NCI-H1417 treated with DMSO at 0.1 percent for 48 hours (cell line): ENCODE results near the gene CRABP1.

Experiments
- DNase-seq: peaks from one replicate; lab custom pipeline; 2025; lab: John Stamatoyannopoulos, UW

CRABP1 gene

GRCh38 chr15:78317145-78317836 lies 22.9 kb upstream of the CRABP1 start:
- no peak for DNase-seq

GRCh38 chr15:78319588-78319987 lies 20.6 kb upstream of the CRABP1 start:
- no peak for DNase-seq

DNA sequence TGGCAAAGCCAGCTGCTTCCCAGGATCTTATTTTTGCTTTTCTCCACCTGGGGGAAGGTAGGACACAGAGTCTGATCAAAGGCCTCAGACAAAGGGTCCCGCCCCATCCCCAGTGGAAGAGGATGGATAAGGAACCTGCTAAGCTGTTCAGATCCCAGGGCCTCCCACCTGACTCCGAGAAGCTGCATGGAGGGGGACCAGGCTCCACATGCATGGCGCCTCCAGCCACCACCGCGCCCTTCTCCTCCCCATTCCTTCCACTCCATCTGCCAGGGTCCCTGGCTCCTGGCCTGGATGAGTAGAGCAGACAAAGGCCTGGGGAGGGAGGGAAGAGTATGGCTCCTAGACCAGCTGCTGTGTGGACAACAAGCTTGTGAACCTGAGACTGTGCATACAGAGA lies 20.0 kb upstream of the CRABP1 start:
- no peak for DNase-seq

DNA sequence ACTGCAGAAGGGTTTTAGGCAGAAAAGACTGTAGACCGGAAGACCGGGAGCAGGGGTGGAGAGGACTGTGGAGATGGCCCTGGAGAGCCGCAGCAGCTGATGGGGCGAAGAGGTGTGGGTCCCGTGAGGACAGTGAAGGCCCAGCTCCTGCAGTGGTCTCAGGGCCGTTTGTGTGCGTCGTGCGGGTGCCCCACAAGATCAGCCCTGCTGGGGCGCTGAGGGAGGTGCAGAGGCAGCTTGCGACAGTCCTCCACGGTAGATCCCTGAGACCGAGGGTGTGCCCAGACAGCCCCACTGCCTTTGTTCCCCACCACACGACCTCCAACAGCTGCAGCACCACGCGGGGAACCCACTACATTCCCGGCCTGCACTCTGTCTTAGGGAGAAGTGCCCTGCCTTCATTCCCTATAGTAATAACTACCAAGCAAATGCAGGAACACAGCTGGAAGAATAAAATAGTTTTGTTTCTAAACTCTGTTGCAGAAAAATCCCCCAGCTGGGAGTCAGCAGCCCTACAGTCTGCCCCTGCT lies 19.0 kb upstream of the CRABP1 start:
- no peak for DNase-seq

DNA sequence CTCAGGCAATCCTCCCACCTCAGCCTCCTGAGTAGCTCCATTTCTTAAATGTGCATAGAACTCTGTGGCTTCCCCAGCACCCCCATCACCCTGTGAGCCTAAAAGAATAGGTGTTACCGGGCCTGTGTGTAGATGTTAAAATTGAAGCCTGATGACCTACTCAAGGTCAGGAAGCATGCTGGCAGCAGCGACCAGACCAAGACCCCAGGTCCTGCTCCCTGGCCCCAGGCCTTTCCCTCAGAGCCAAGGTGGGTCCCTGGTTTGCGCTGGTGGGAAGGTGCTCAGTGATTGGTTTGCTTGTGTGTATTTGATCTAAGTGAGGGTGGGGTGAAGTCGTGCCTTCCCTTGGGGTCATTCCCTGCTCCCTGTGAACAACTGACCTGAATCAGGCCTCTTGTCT lies 18.4 kb upstream of the CRABP1 start:
- DNase-seq, result no peak

DNA sequence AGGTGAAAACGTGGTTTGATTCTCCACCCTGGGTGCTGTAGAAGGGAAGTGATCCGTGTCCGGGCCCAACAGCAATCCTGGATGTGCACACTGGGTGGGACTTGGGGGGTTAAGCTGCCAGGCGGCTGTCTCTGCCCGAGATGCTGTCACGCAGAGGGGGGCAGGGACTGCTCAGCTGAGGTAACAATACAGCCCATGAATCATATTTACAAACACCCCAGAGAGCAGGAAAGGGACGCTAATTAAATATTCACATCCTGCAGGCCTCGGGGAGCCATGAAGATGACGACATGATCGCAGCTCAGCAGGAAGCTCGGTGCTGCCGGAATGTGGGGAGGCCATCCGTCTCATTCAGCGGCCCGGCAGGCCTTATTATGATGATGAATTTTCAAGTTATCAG lies 17.9 kb upstream of the CRABP1 start:
- DNase-seq, result peak; percentile 85

DNA sequence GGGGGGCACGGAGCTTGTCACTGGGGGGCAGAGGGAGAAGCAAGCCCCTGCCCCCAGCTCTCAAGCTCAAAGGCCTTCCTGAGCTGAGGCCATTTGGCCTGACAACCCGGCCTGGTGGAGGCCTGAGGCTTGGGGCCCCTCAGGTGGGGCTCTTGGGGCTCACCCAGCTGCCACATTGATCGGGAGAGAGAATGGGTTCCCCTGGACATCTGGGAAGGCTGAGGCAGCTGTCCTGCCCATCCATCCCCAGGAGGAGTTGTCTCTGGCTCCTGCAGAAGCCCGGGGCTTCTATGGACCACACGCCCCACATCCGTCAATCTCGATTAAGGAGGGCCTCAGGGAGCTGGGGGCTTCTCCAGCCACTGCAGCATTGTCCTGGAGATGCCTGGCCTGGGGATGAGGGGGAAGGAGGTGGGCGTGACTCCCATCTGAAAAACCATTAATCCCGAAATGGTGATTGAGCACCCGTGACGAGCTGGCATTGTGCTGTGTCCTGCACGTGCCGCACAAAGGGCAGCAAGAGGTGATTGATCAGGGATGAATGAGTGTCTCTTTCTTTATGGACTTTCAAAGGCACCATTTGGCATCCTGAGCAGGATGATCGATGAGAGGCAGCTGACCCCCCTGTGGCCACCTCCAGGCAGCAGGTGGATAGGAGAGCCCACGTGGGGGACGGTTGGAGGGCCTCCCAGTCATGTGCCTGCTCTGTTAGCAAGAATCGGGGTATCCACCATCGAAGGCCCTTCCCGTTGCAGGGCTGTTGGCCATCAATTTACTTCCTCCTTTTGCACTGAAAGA lies 17.2 kb upstream of the CRABP1 start:
- DNase-seq, result no peak

DNA sequence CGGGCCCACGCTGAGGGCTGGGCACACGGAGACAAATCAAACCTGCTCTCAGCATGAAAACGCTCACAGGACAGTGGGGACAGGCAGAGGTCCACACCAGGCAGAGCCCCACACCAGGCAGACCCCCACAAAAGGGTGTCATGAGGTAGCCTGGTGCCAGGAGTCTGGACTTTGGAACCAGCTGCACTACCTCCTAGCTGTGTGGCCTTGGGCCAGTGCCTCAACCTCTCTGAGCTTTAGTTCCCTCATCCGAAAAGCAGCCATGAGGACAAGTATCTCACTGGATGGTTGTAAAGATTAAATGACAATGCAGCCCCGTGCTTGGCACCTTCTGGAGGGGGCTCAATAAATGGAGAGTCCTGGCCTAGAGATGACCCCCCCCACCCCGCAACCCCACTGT lies 16.5 kb upstream of the CRABP1 start:
- DNase-seq, result no peak

- no peak for DNase-seq
Observed at GRCh38 chr15:78324144-78324543, 16.0 kb upstream of the CRABP1 start.

GRCh38 chr15:78325092-78325843 lies 14.9 kb upstream of the CRABP1 start:
- no peak for DNase-seq

DNA sequence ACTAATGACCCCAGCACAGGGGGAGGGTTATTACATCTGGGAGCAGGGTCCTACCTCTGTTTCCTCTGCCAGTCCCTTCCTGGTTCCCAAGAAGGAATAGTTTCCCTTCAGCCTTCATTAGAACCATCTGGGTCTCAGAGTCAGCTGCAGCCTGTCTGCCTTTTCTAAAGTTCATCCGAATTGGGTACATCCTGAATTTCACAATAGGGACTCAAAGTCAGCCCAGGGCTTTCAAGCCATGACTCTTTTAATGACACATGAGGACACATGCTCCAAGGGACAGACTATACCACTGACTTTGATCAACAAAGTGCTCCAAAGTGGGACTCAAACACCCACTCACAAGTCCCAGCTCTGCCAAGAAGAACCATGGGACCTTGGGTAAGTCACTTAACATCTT lies 12.7 kb upstream of the CRABP1 start:
- no peak for DNase-seq

DNA sequence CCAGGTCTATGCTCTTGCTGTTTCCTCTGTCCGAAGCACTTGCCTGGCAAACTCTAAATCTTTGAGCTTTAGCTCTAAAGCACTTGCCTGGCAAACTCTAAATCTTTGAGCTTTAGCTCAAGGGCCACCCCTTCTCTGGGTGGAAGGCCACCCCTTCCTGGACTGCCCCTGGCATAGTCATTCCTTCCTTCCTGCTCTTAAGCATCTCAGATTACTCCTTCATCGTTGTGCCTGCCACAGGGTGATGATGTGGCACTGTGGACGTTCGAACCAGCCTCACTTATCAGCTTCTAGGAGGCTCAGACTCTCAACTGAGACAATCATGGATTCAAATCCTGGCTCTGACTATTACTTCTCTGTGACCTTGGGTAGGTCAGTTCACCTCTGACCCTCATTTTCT lies 10.5 kb upstream of the CRABP1 start:
- no peak for DNase-seq

DNA sequence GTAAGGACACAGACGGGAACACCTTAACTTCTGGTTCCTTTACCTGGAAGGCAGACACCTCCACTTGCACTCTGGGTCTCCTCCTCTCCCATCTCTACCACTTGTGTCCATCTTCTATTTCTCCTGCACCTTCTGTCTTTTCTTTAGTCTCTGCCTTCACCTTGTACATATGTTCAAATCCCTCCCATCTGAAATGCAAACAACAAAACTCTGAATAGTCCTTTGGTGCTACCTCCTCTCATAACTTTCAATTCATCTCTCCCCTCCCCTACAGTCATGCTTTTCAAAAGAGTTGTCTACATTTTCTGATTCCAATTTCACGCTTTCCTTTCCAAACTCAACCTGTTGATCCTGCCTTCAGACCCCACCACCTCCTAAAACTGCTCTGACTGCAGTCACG lies 5.3 kb upstream of the CRABP1 start:
- no peak for DNase-seq

GRCh38 chr15:78335985-78336384 lies 4.2 kb upstream of the CRABP1 start:
- DNase-seq, result no peak

DNA sequence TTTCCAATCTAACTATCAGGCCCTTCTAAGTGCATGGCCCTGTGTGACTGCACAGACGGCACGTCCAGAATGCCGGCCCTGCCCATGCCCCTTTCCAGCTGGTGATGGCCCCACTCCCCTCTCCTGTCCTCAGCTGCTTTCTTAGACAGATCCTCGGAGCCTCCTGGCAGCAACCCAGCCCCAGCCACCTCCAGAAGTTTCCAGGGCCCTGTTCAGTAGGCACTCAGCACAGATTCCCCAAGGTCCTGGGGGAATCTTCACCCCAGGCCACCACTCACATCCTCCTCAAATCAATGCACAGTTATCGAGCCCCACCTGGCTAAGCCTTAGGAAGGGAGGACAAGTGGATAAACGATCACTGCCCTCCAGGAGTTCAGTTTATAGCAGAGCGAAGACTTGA lies 1.4 kb upstream of the CRABP1 start:
- no peak for DNase-seq

DNA sequence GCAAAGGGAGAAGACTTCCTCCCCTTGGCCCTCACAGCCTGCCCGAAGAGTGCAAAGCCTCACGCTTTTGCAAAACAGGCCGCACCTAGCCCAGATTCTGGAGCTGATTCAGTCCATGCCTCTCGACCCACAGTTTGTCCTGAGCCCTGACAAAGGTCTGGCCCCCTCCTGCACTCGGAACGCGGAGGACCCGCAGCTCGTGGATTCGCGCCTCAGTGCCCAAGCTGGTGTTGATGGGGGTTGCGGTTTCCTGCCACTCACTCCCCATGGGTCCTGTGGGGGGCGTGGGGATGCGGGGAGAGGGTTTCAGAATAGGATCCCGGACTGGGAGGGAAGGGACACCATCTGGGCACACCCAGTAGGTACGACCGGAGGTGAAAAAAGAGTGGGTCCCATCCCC lies 594 bp upstream of the CRABP1 start:
- no peak for DNase-seq

GRCh38 chr15:78341057-78341987 lies 1.2 kb downstream of the CRABP1 start:
- no peak for DNase-seq

DNA sequence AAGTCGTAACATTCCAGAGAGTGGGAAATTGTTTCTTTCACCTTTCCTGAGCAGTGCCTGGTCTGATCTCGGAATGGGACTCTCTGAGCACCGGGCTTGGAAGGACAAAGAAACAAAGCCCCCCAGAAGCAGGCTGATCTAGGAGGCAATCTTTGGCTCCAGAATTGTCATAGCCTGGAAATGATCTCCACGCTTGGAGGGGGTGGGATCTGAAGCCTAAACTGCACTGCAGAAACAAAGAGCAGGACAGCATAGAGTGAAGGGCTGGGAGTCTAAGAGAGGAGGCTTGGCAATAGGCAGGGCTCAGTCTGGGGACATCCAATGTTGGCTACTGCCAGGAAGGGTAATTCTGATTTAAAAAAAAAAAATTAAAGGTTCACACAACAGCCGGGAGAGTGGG lies 1.9 kb downstream of the CRABP1 start:
- no peak for DNase-seq

DNA sequence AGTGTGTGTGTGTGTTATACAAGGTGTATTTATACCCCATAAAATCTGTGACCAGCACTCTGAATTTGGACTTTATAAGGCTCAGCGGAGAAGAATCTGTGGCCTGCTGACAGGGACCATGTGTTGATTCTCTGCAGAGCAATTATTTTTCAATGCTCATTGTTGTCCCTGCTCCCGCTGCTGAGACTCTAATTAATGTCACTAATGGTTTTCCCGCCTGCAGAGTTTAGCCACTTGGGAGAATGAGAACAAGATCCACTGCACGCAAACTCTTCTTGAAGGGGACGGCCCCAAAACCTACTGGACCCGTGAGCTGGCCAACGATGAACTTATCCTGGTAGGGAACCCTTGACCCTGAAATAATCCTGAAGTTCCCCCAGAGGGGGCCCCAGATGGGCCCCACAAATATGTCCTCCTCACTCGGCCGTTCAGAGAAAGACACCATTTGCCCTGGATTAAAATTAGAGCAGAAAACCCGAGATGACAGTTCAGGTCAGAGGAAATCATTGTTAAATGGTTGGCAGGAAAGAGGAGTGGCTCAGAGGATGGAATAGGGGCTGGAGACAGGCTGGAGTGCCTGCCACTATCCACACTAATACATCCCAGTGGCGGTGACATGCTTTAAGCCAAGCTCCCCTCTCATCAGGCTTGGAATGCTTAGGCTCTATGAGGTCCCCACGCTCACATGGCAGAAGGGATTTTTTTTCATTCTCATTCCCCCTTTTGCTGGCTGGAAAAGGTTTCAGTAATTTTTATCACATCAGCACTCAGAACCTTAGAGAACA lies 3.3 kb downstream of the CRABP1 start:
- peak; percentile 17 for DNase-seq

DNA sequence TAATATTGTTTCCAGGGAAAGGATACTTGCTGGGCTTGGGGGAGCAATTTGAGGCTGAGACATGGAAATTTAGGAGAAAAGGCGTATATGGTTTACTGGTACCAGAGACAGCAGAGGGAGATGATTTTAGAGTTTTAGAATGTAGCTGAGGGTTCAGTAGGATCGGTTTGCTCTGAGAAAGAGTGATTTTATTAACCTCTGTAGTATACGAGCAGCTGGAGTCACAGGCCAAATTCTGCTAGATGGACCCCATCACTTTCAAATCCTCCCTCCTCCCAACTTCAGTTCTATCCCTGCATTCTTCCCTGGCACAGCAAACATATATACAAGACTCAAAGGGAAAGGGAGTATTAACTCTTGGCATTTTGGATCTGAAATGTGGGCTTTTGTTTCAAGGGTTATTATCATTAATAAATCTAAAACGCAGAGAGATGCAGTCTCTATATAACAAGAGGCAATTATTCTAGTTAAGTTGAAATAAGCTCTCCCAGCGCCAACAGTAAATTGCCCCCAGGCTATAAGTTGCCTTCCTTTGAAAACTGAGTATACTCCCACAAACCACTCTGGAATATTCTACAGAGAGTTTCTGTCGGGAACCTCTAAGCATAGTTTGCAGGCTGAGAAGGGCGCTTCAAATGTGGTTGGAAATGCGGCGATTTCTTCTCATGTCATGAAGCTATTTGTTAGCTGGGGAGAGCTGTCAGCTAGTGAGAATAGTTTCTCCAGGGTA lies 5.4 kb downstream of the CRABP1 start:
- DNase-seq, result no peak
